ENCODE data around the gene KRT33B. TPM values are rescaled to one million over a fixed set of nuclear protein-coding genes. Genes with fewer than 3 reads are reported as not detected.
"Not testable (repeated sequence)": the region's sequence is repeated elsewhere in the genome, so short reads cannot be mapped to it uniquely, and the experiment has no call there.

Gene KRT33B
- total RNA-seq, 4 donors from 2014 or later: not detected

- TF ChIP-seq CTCF (IDR thresholded peaks at IDR 0.05): no peak
- TF ChIP-seq POLR2A (IDR thresholded peaks at IDR 0.05): no peak
- DNase-seq: no peak
- Histone ChIP-seq H3K4me3 (replicated peaks in 1 of 3) (no peak overlapping the region), H3K4me1 (no peaks in the 10 kb centered on the region), H3K36me3 (no peaks in the 10 kb centered on the region), H3K27me3 (no peaks in the 10 kb centered on the region), H3K27ac (no peak overlapping the region), H3K9me3 (no peaks in the 10 kb centered on the region)
- intact Hi-C loops (cut with DNase I): no loop called here
- WGBS, 2 donors: 89 to 90% methylated on average over 5 of the region's 5 CpGs
Measured at GRCh38 chr17:41360296-41360995, 9.2 kb downstream of the KRT33B start.

GRCh38 chr17:41354536-41354935 is 15.1 kb downstream of the KRT33B start:
- 95 to 96% methylated on average over 4 of the region's 4 CpGs for WGBS, 2 donors
- intact Hi-C loops (cut with DNase I): no loop called here
- H3K27me3 ChIP-seq: no peaks in the 10 kb centered on the region
- no peak overlapping the region for H3K27ac ChIP-seq
- TF ChIP-seq CTCF (IDR thresholded peaks at IDR 0.05) (no peak), POLR2A (IDR thresholded peaks at IDR 0.05) (no peak)
- no peaks in the 10 kb centered on the region for H3K9me3 ChIP-seq
- no peaks in the 10 kb centered on the region for H3K36me3 ChIP-seq
- H3K4me3 ChIP-seq (replicated peaks in 1 of 3): no peak overlapping the region
- no peaks in the 10 kb centered on the region for H3K4me1 ChIP-seq
- no peak for DNase-seq

GRCh38 chr17:41352597-41353366 is 16.8 kb downstream of the KRT33B start:
- Histone ChIP-seq H3K27me3 (no peaks in the 10 kb centered on the region), H3K36me3 (no peaks in the 10 kb centered on the region), H3K9me3 (no peaks in the 10 kb centered on the region), H3K27ac (no peak overlapping the region), H3K4me1 (no peaks in the 10 kb centered on the region), H3K4me3 (replicated peaks in 1 of 3) (no peak overlapping the region)
- 76 to 79% methylated on average over 7 of the region's 7 CpGs for WGBS, 2 donors
- DNase-seq: no peak
- no peak for TF ChIP-seq POLR2A (IDR thresholded peaks at IDR 0.05)
- TF ChIP-seq CTCF (IDR thresholded peaks at IDR 0.05): no peak
- intact Hi-C loops (cut with DNase I): no loop called here

GRCh38 chr17:41351177-41351576 is 18.4 kb downstream of the KRT33B start:
- TF ChIP-seq CTCF (IDR thresholded peaks at IDR 0.05) (no peak), POLR2A (IDR thresholded peaks at IDR 0.05) (no peak)
- DNase-seq: no peak
- WGBS, 2 donors: 88 to 93% methylated on average over 2 of the region's 2 CpGs
- Histone ChIP-seq H3K36me3 (no peaks in the 10 kb centered on the region), H3K4me3 (replicated peaks in 1 of 3) (no peak overlapping the region), H3K9me3 (no peaks in the 10 kb centered on the region), H3K27ac (no peak overlapping the region), H3K27me3 (no peaks in the 10 kb centered on the region), H3K4me1 (no peaks in the 10 kb centered on the region)
- intact Hi-C loops (cut with DNase I): no loop called here

GRCh38 chr17:41350381-41350878 is 19.2 kb downstream of the KRT33B start, which contains the start of gene KRT33A:
Gene KRT33A, minus strand, starts transcription at chr17:41350828. Its CDS starts 61 bp downstream, at chr17:41350767.
- H3K27ac ChIP-seq; H3K9me3 ChIP-seq; H3K4me3 ChIP-seq (replicated peaks in 1 of 3); H3K27me3 ChIP-seq; H3K36me3 ChIP-seq; DNase-seq; H3K4me1 ChIP-seq; intact Hi-C loops (cut with DNase I): not testable (repeated sequence)
- WGBS, 2 donors: 84 to 94% methylated on average over 16 of the region's 16 CpGs

Measured in thyroid gland (tissue), 4 donors.